ENCODE measurements around the gene KCNA10. TPM values are rescaled to one million over a fixed set of nuclear protein-coding genes. Genes with fewer than 3 reads are reported as not detected.

Gene KCNA10
- total RNA-seq, 6 experiments from 2014 or later: not detected

DNA sequence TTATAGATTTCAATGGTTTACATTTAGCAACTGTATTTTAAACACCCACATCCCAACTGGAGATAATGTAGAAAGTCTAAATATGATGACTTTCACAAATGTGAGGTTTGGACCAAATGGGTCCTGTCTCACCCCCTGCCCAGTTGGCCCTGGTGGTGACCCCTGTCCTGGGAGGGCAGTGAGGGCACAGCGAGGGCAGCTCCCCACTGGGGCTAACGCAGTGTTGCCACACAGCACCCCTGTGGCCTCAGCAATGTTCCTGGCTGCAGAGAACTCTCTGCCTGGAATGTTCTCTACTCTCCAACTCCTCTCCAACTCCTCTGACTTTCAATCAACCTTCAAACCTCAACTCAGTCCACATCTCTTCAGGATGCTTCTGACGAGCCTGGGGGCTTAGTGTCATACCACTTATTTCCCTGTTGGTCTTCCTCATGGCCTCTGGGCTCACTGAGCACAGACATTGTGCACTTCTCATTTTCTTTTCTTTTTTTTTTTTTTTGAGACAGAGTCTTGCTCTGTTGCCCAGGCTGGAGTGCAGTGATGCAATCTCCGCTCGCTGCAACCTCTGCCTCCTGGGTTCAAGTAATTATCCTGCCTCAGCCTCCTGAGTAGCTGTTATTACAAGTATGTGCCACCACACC, 25.8 kb downstream of the KCNA10 start:
- DNase-seq (no peak), ATAC-seq (no peak)
- H3K4me3 ChIP-seq: no peak overlapping the region
- H3K9me3 ChIP-seq: no peaks in the 10 kb centered on the region
- H3K4me1 ChIP-seq: no peaks in the 10 kb centered on the region
- WGBS (ENCODE audit: insufficient coverage, low coverage, low lambda C conversion rate, missing lambda C conversion rate): 75% methylated on average over 3 of the region's 5 CpGs
- no peak overlapping the region for H3K27ac ChIP-seq
- H3K36me3 ChIP-seq: no peaks in the 10 kb centered on the region
- intact Hi-C loops (cut with DNase I): no loop called here
- TF ChIP-seq, protein P1, sequence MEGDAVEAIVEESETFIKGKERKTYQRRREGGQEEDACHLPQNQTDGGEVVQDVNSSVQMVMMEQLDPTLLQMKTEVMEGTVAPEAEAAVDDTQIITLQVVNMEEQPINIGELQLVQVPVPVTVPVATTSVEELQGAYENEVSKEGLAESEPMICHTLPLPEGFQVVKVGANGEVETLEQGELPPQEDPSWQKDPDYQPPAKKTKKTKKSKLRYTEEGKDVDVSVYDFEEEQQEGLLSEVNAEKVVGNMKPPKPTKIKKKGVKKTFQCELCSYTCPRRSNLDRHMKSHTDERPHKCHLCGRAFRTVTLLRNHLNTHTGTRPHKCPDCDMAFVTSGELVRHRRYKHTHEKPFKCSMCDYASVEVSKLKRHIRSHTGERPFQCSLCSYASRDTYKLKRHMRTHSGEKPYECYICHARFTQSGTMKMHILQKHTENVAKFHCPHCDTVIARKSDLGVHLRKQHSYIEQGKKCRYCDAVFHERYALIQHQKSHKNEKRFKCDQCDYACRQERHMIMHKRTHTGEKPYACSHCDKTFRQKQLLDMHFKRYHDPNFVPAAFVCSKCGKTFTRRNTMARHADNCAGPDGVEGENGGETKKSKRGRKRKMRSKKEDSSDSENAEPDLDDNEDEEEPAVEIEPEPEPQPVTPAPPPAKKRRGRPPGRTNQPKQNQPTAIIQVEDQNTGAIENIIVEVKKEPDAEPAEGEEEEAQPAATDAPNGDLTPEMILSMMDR (IDR thresholded peaks at IDR 0.05): no peak
- TF ChIP-seq POLR2A (IDR thresholded peaks at IDR 0.05): no peak
- H3K27me3 ChIP-seq: no peaks in the 10 kb centered on the region

DNA sequence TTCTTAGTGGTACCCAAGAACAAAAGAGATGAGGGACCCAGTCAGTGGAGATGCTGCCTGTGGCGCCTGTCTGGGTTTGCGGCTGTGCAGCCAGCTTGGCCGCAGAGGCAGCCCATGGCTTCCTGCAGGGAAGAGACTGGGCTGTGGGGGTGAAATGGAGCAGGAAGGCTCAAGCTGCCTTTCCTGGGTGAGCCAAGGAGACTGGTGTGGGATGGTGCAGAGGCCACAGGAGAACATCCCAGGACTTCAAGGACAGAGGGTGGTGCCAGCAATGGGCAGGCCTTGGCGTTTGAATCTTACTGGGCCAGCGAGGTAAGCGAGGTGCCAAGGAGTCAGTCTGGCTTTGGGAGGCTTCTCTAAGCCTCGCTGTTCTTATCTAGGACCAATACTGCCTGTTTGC, 26.4 kb downstream of the KCNA10 start:
- intact Hi-C loops (cut with DNase I): no loop called here
- Histone ChIP-seq H3K27ac (no peak overlapping the region), H3K9me3 (no peaks in the 10 kb centered on the region), H3K36me3 (no peaks in the 10 kb centered on the region), H3K27me3 (no peaks in the 10 kb centered on the region), H3K4me3 (no peak overlapping the region), H3K4me1 (no peaks in the 10 kb centered on the region)
- ATAC-seq (no peak), DNase-seq (no peak)
- 92% methylated on average over 3 of the region's 7 CpGs for WGBS (ENCODE audit: insufficient coverage, low coverage, low lambda C conversion rate, missing lambda C conversion rate)
- no peak for TF ChIP-seq POLR2A (IDR thresholded peaks at IDR 0.05)
- TF ChIP-seq, protein P1 (IDR thresholded peaks at IDR 0.05): no peak

DNA sequence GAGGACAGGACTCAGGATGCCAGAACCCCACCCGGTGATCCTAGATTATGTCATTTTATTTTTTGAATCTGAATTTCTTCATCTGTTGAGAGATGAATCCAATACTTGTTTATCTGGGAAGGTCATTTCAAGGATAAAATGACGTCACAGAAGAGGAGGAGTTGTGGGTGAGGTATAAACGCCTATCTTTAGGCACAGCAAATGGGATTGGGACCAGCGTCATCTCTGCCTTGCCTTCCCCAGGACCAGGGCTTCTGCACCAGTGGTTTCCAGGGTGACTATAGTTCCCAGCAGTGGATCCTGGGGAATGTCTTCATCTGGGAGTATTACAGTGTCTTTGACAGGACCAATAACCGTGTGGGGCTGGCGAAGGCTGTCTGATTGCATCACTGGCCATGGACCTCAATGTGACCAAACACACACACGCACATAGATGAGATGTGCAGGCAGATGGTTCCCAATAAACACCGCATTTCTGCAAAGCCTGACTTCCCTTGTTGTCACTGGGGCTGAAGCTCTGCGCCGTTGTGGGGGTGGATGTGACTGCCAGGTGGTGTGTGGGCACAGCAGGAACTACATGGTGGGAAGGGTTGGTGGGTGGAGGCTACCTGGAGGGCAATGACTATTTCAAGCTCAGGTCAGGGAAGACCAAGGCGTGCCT, 28.1 kb downstream of the KCNA10 start:
- WGBS (ENCODE audit: insufficient coverage, low coverage, low lambda C conversion rate, missing lambda C conversion rate): 64% methylated on average over 6 of the region's 11 CpGs
- ATAC-seq (no peak), DNase-seq (no peak)
- no peaks in the 10 kb centered on the region for H3K36me3 ChIP-seq
- no peak for TF ChIP-seq POLR2A (IDR thresholded peaks at IDR 0.05)
- TF ChIP-seq, protein P1 (IDR thresholded peaks at IDR 0.05): no peak
- no peak overlapping the region for H3K27ac ChIP-seq
- H3K9me3 ChIP-seq: no peaks in the 10 kb centered on the region
- no peaks in the 10 kb centered on the region for H3K27me3 ChIP-seq
- H3K4me1 ChIP-seq: no peaks in the 10 kb centered on the region
- intact Hi-C loops (cut with DNase I): no loop called here
- H3K4me3 ChIP-seq: no peak overlapping the region

DNA sequence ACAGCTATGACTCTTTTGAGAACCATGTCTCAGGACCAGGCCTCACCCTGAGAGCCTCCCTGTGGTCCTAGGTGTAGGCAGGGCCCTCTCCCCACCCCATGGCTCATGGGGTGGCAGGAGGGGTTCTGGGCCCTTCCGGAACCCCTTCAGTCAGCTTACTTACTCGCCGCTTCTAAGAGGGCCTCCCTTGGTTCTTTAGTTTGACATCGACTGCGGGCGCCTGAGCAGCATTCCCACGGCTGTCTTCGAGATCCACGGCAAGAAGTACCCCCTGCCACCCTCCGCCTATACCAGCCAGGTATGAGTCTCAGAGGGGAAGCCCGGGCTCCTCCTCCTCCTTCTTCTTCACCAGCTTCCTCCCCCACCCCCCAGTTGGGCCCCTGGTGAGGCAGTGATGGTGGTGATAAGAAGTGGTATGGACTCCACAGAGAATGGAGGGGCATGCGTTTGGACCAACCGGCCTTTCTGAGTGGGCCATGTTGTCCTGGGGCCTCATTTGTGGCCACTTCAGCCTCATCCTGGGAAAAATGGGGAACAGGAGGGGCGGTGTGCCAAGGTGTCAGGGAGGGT, 28.9 kb downstream of the KCNA10 start:
- no peaks in the 10 kb centered on the region for H3K36me3 ChIP-seq
- intact Hi-C loops (cut with DNase I): no loop called here
- H3K27ac ChIP-seq: no peak overlapping the region
- no peak for TF ChIP-seq POLR2A (IDR thresholded peaks at IDR 0.05)
- TF ChIP-seq, protein P1 (IDR thresholded peaks at IDR 0.05): no peak
- no peak for DNase-seq
- H3K27me3 ChIP-seq: no peaks in the 10 kb centered on the region
- H3K9me3 ChIP-seq: no peaks in the 10 kb centered on the region
- no peak overlapping the region for H3K4me3 ChIP-seq
- H3K4me1 ChIP-seq: no peaks in the 10 kb centered on the region
- 75% methylated on average over 12 of the region's 14 CpGs for WGBS (ENCODE audit: insufficient coverage, low coverage, low lambda C conversion rate, missing lambda C conversion rate)
- no peak for ATAC-seq

All from right lobe of liver (tissue), 6 donors.